Kidney capillary endothelial cell (primary cell): ENCODE results near the gene SCN3B.

Source experiments
- DNase-seq: peaks from one replicate; pipeline ENCODE4 v3.0.0-alpha.2; 2018; ENCODE audit warnings: low spot score

Gene SCN3B

GRCh38 chr11:123594921-123595320 is 59.5 kb downstream of the SCN3B start:
- no peak for DNase-seq

- no peak for DNase-seq
Measured at GRCh38 chr11:123594188-123594901, 60.1 kb downstream of the SCN3B start.

GRCh38 chr11:123593570-123593969 is 60.9 kb downstream of the SCN3B start:
- no peak for DNase-seq

- DNase-seq = peak; percentile 36
Measured at GRCh38 chr11:123590296-123590912, 64.0 kb downstream of the SCN3B start.

- DNase-seq = no peak
Measured at GRCh38 chr11:123588864-123589262, 65.6 kb downstream of the SCN3B start.

- no peak for DNase-seq
Measured at GRCh38 chr11:123588117-123588863, 66.1 kb downstream of the SCN3B start.

- no peak for DNase-seq
Measured at GRCh38 chr11:123587559-123587958, 66.9 kb downstream of the SCN3B start.

- DNase-seq = peak; percentile 34
Measured at GRCh38 chr11:123587044-123587443, 67.4 kb downstream of the SCN3B start.

GRCh38 chr11:123586568-123586967 is 67.9 kb downstream of the SCN3B start:
- no peak for DNase-seq

GRCh38 chr11:123585706-123586105 is 68.7 kb downstream of the SCN3B start:
- DNase-seq = no peak

- no peak for DNase-seq
Measured at GRCh38 chr11:123585206-123585605, 69.2 kb downstream of the SCN3B start.

GRCh38 chr11:123584737-123585136 is 69.7 kb downstream of the SCN3B start:
- DNase-seq = no peak

- DNase-seq = no peak
Measured at GRCh38 chr11:123584186-123584585, 70.2 kb downstream of the SCN3B start.

GRCh38 chr11:123582992-123583504 is 71.4 kb downstream of the SCN3B start:
- no peak for DNase-seq

- DNase-seq = no peak
Measured at GRCh38 chr11:123581651-123582399, 72.6 kb downstream of the SCN3B start.

GRCh38 chr11:123580557-123581275 is 73.7 kb downstream of the SCN3B start:
- peak; percentile 34 for DNase-seq

- no peak for DNase-seq
Measured at GRCh38 chr11:123580137-123580536, 74.3 kb downstream of the SCN3B start.

- DNase-seq = no peak
Measured at GRCh38 chr11:123579482-123579812, 75.0 kb downstream of the SCN3B start.
